HL-60/S4 treated with phorbol 12-myristate 13-acetate at 8.2 ng/mL for 4 days and 3 days (cell line): Measurements from ENCODE around the gene CCDC89.
"Not testable (repeated sequence)": the region's sequence is repeated elsewhere in the genome, so short reads cannot be mapped to it uniquely, and the experiment has no call there.

Source experiments
- in situ Hi-C: fragments of 300-500 bp; cut with MboI; formaldehyde crosslinking; loops from 2 replicates; pipeline ENCODE4 v1.15.0; 2022; ENCODE audit warnings: low sequenced_read_pairs

The CCDC89 gene

GRCh38 chr11:85654343-85654742 lies 31.7 kb downstream of the CCDC89 start:
- in situ Hi-C loops, result not testable (repeated sequence)

GRCh38 chr11:85652786-85653447 lies 33.1 kb downstream of the CCDC89 start:
- in situ Hi-C loops, result no loop called here

- in situ Hi-C loops, result no loop called here
Observed at GRCh38 chr11:85651118-85651517, 34.9 kb downstream of the CCDC89 start.

- in situ Hi-C loops, result no loop called here
Observed at GRCh38 chr11:85647604-85648299, 38.2 kb downstream of the CCDC89 start, which contains the start of gene TMEM126A. TSS of gene TMEM126A (plus strand) at chr11:85647967. CDS start at chr11:85650256, 2,289 bp downstream.

- in situ Hi-C loops, result no loop called here
Observed at GRCh38 chr11:85647078-85647477, 38.9 kb downstream of the CCDC89 start.

GRCh38 chr11:85643191-85643614 lies 42.8 kb downstream of the CCDC89 start:
- in situ Hi-C loops, result no loop called here

GRCh38 chr11:85634747-85635146 lies 51.2 kb downstream of the CCDC89 start:
- in situ Hi-C loops, result no loop called here
